ENCODE data around the gene ANKLE2. TPM values are rescaled to one million over a fixed set of nuclear protein-coding genes. Genes with fewer than 3 reads are reported as not detected.
"Not testable (repeated sequence)": the region's sequence is repeated elsewhere in the genome, so short reads cannot be mapped to it uniquely, and the experiment has no call there.

The ANKLE2 gene
- 55.9 TPM for total RNA-seq

GRCh38 chr12:132761032-132761920, at the start of gene ANKLE2:
ANKLE2 (minus strand) TSS chr12:132761832; CDS start chr12:132761798, 34 bp downstream.
- DNase-seq (ENCODE audit: low spot score): no peak
- ATAC-seq: peak; percentile 21
- intact Hi-C loops (cut with DNase I): no loop called here

GRCh38 chr12:132809391-132809790, 47.8 kb upstream of the ANKLE2 start:
- DNase-seq (ENCODE audit: low spot score); intact Hi-C loops (cut with DNase I); ATAC-seq: not testable (repeated sequence)

GRCh38 chr12:132807295-132808092, 45.9 kb upstream of the ANKLE2 start:
- intact Hi-C loops (cut with DNase I): no loop called here
- DNase-seq (ENCODE audit: low spot score) (no peak), ATAC-seq (no peak)

- intact Hi-C loops (cut with DNase I): no loop called here
- DNase-seq (ENCODE audit: low spot score) (no peak), ATAC-seq (no peak)
These were observed 45.2 kb upstream of the ANKLE2 start for GRCh38 chr12:132806857-132807256.

- DNase-seq (ENCODE audit: low spot score) (no peak), ATAC-seq (peak; percentile 59)
- intact Hi-C loops (cut with DNase I): no loop called here
These were observed 42.8 kb upstream of the ANKLE2 start for GRCh38 chr12:132804426-132804861.

- ATAC-seq (peak; percentile 82), DNase-seq (ENCODE audit: low spot score) (no peak)
- intact Hi-C loops (cut with DNase I): no loop called here
These were observed 42.3 kb upstream of the ANKLE2 start for GRCh38 chr12:132803888-132804287.

- ATAC-seq (no peak), DNase-seq (ENCODE audit: low spot score) (no peak)
- intact Hi-C loops (cut with DNase I): no loop called here
These were observed 41.5 kb upstream of the ANKLE2 start for GRCh38 chr12:132803125-132803524.

GRCh38 chr12:132801741-132802140, 40.1 kb upstream of the ANKLE2 start:
- DNase-seq (ENCODE audit: low spot score) (no peak), ATAC-seq (no peak)
- intact Hi-C loops (cut with DNase I): no loop called here

GRCh38 chr12:132798836-132799235, 37.2 kb upstream of the ANKLE2 start:
- intact Hi-C loops (cut with DNase I): no loop called here
- no peak for ATAC-seq
- DNase-seq (ENCODE audit: low spot score): no peak

- ATAC-seq (no peak), DNase-seq (ENCODE audit: low spot score) (no peak)
- intact Hi-C loops (cut with DNase I): no loop called here
These were observed 36.4 kb upstream of the ANKLE2 start for GRCh38 chr12:132797820-132798570.

- intact Hi-C loops (cut with DNase I): no loop called here
- ATAC-seq: no peak
- DNase-seq (ENCODE audit: low spot score): no peak
These were observed 34.2 kb upstream of the ANKLE2 start for GRCh38 chr12:132795847-132796246.

GRCh38 chr12:132791940-132792339, 30.3 kb upstream of the ANKLE2 start:
- DNase-seq (ENCODE audit: low spot score); intact Hi-C loops (cut with DNase I); ATAC-seq: not testable (repeated sequence)

- intact Hi-C loops (cut with DNase I): no loop called here
- DNase-seq (ENCODE audit: low spot score): no peak
- no peak for ATAC-seq
These were observed 27.5 kb upstream of the ANKLE2 start for GRCh38 chr12:132789099-132789471.

- ATAC-seq (no peak), DNase-seq (ENCODE audit: low spot score) (no peak)
- intact Hi-C loops (cut with DNase I): no loop called here
These were observed 26.9 kb upstream of the ANKLE2 start for GRCh38 chr12:132788375-132789098.

- no peak for ATAC-seq
- intact Hi-C loops (cut with DNase I): no loop called here
These were observed 26.2 kb upstream of the ANKLE2 start for GRCh38 chr12:132787877-132788276.

GRCh38 chr12:132786192-132786591, 24.6 kb upstream of the ANKLE2 start:
- no peak for ATAC-seq
- intact Hi-C loops (cut with DNase I): no loop called here
- no peak for DNase-seq (ENCODE audit: low spot score)

More at GRCh38 chr12:132787877-132788276, 26.2 kb upstream of the ANKLE2 start:
- DNase-seq (ENCODE audit: low spot score): no peak

- intact Hi-C loops (cut with DNase I): no loop called here
- DNase-seq (ENCODE audit: low spot score): no peak
- peak; percentile 13 for ATAC-seq
These were observed 22.9 kb upstream of the ANKLE2 start for GRCh38 chr12:132784580-132784979.

GRCh38 chr12:132783917-132784531, 22.4 kb upstream of the ANKLE2 start:
- DNase-seq (ENCODE audit: low spot score) (no peak), ATAC-seq (peak; percentile 72)
- intact Hi-C loops (cut with DNase I): no loop called here

All from sciatic nerve (tissue), 2 donors.